ENCODE results near the gene KCNIP2.

Gene KCNIP2

GRCh38 chr10:101833466-101833865 is 10.1 kb downstream of the KCNIP2 start:
- H3K4me3 ChIP-seq (ENCODE audit: low read depth, low read length): no peak overlapping the region
- TF ChIP-seq CTCF (IDR thresholded peaks at IDR 0.05; ENCODE audit: borderline replicate concordance, insufficient read depth, low read depth, low read length): no peak

- no peak overlapping the region for H3K4me3 ChIP-seq (ENCODE audit: low read depth, low read length)
Observed at GRCh38 chr10:101832325-101832771, 11.3 kb downstream of the KCNIP2 start.

GRCh38 chr10:101831169-101831811 is 12.3 kb downstream of the KCNIP2 start:
- peak overlapping the region; percentile 75 for H3K4me3 ChIP-seq (ENCODE audit: low read depth, low read length)
- TF ChIP-seq CTCF (IDR thresholded peaks at IDR 0.05; ENCODE audit: borderline replicate concordance, insufficient read depth, low read depth, low read length): no peak

More at GRCh38 chr10:101832325-101832771, 11.3 kb downstream of the KCNIP2 start:
- no peak for TF ChIP-seq CTCF (IDR thresholded peaks at IDR 0.05; ENCODE audit: borderline replicate concordance, insufficient read depth, low read depth, low read length)

- H3K4me3 ChIP-seq (ENCODE audit: low read depth, low read length): peak overlapping the region; percentile 75
- no peak for TF ChIP-seq CTCF (IDR thresholded peaks at IDR 0.05; ENCODE audit: borderline replicate concordance, insufficient read depth, low read depth, low read length)
Observed at GRCh38 chr10:101830322-101831168, 13.1 kb downstream of the KCNIP2 start.

- H3K4me3 ChIP-seq (ENCODE audit: low read depth, low read length): peak overlapping the region; percentile 75
- no peak for TF ChIP-seq CTCF (IDR thresholded peaks at IDR 0.05; ENCODE audit: borderline replicate concordance, insufficient read depth, low read depth, low read length)
Observed at GRCh38 chr10:101829561-101830315, 13.9 kb downstream of the KCNIP2 start.

- no peak for TF ChIP-seq CTCF (IDR thresholded peaks at IDR 0.05; ENCODE audit: borderline replicate concordance, insufficient read depth, low read depth, low read length)
- H3K4me3 ChIP-seq (ENCODE audit: low read depth, low read length): no peak overlapping the region
Observed at GRCh38 chr10:101828766-101829551, 14.6 kb downstream of the KCNIP2 start.

Data from GM12875 (cell line).